H9 (cell line): ENCODE data around the gene CDK5R2. TPM values are rescaled to one million over a fixed set of nuclear protein-coding genes. Genes with fewer than 3 reads are reported as not detected.

Experiments used
- DNase-seq: peaks from one replicate; pipeline ENCODE4 v3.0.0-alpha.2; 2017
- H2AFZ ChIP-seq: one replicate; pipeline ENCODE4 v1.6.1; 2013; ENCODE audit warnings: mild to moderate bottlenecking, low read length, control low read depth, moderate library complexity
- H2AK5ac ChIP-seq: 2 replicates; pipeline ENCODE4 v1.6.1; 2013; ENCODE audit warnings: low read length, control low read depth, mixed read lengths; ENCODE audit not compliant: insufficient read length
- H2BK120ac ChIP-seq: one replicate; pipeline ENCODE4 v1.6.1; 2013; ENCODE audit warnings: low read depth, mild to moderate bottlenecking, low read length, control low read depth, inconsistent platforms; ENCODE audit not compliant: poor library complexity, severe bottlenecking
- H2BK12ac ChIP-seq: 2 replicates; pipeline ENCODE4 v1.6.1; 2013; ENCODE audit warnings: low read length, control low read depth, mixed read lengths, low read depth; ENCODE audit not compliant: insufficient read length
- H2BK15ac ChIP-seq: 2 replicates; pipeline ENCODE4 v1.6.1; 2013; ENCODE audit warnings: low read depth, low read length, control low read depth
- H2BK20ac ChIP-seq: one replicate; pipeline ENCODE4 v1.6.1; 2013; ENCODE audit warnings: low read depth, mild to moderate bottlenecking, low read length, control low read depth, inconsistent platforms; ENCODE audit not compliant: poor library complexity, severe bottlenecking
- H2BK5ac ChIP-seq: 2 replicates; pipeline ENCODE4 v1.6.1; 2013; ENCODE audit warnings: low read length, control low read depth, mixed read lengths; ENCODE audit not compliant: insufficient read length
- H3K14ac ChIP-seq: 2 replicates; pipeline ENCODE4 v1.6.1; 2013; ENCODE audit warnings: low read length, control low read depth; ENCODE audit not compliant: insufficient read depth
- H3K18ac ChIP-seq: 2 replicates; pipeline ENCODE4 v1.6.1; 2013; ENCODE audit warnings: low read depth, mild to moderate bottlenecking, mixed read lengths, low read length, control low read depth; ENCODE audit not compliant: insufficient read length
- H3K23ac ChIP-seq: 2 replicates; pipeline ENCODE4 v1.6.1; 2013; ENCODE audit warnings: low read length, control low read depth, mixed read lengths, low read depth; ENCODE audit not compliant: insufficient read length
- H3K23me2 ChIP-seq: 2 replicates; pipeline ENCODE4 v1.6.1; 2013; ENCODE audit warnings: low read depth, mild to moderate bottlenecking, mixed read lengths, low read length, control low read depth; ENCODE audit not compliant: insufficient read length, poor library complexity, severe bottlenecking
- H3K27ac ChIP-seq: 2 replicates; pipeline ENCODE4 v1.5.1; 2013; ENCODE audit warnings: low read length, control low read depth, mixed read lengths, low read depth; ENCODE audit not compliant: insufficient read length
- H3K27me3 ChIP-seq: 2 replicates; pipeline ENCODE4 v1.6.1; 2013; ENCODE audit warnings: low read length, control low read depth, inconsistent platforms; ENCODE audit not compliant: insufficient read depth
- H3K4ac ChIP-seq: 2 replicates; pipeline ENCODE4 v1.6.1; 2013; ENCODE audit warnings: low read depth, mild to moderate bottlenecking, control low read depth, inconsistent platforms, low read length, moderate library complexity
- H3K4me1 ChIP-seq: 2 replicates; pipeline ENCODE4 v1.6.1; 2013; ENCODE audit warnings: low read length, control low read depth, inconsistent platforms; ENCODE audit not compliant: insufficient read depth
- H3K4me2 ChIP-seq: 2 replicates; pipeline ENCODE4 v1.6.1; 2013; ENCODE audit warnings: low read length, control low read depth, mixed read lengths; ENCODE audit not compliant: insufficient read length, insufficient read depth
- H3K56ac ChIP-seq: 2 replicates; pipeline ENCODE4 v1.6.1; 2013; ENCODE audit warnings: low read depth, mild to moderate bottlenecking, mixed read lengths, low read length, control low read depth; ENCODE audit not compliant: insufficient read length
- H3K79me1 ChIP-seq: 2 replicates; pipeline ENCODE4 v1.6.1; 2013; ENCODE audit warnings: low read depth, mild to moderate bottlenecking, moderate library complexity, low read length, control low read depth, inconsistent platforms; ENCODE audit not compliant: insufficient read depth, poor library complexity, severe bottlenecking
- H3K79me2 ChIP-seq: 2 replicates; pipeline ENCODE4 v1.6.1; 2013; ENCODE audit warnings: low read length, control low read depth, inconsistent platforms; ENCODE audit not compliant: insufficient read depth
- H3K9ac ChIP-seq: 2 replicates; pipeline ENCODE4 v1.6.1; 2013; ENCODE audit warnings: low read length, control low read depth, mixed read lengths; ENCODE audit not compliant: insufficient read length; ENCODE audit errors: extremely low read depth
- H3K9me3 ChIP-seq: one replicate; pipeline ENCODE4 v1.6.1; 2013; ENCODE audit warnings: low read depth, low read length, inconsistent platforms; ENCODE audit not compliant: control insufficient read depth
- H3T11ph ChIP-seq: one replicate; pipeline ENCODE4 v1.6.1; 2013; ENCODE audit warnings: mild to moderate bottlenecking, low read length, control low read depth, inconsistent platforms
- H4K20me1 ChIP-seq: one replicate; pipeline ENCODE4 v1.6.1; 2013; ENCODE audit not compliant: control insufficient read depth, insufficient read length, insufficient read depth
- H4K5ac ChIP-seq: 2 replicates; pipeline ENCODE4 v1.6.1; 2013; ENCODE audit warnings: low read depth, mild to moderate bottlenecking, mixed read lengths, low read length, control low read depth; ENCODE audit not compliant: insufficient read length
- H4K8ac ChIP-seq: replicated peaks from 2 replicates; pipeline ENCODE4 v1.6.1; 2013; ENCODE audit warnings: low read length, control low read depth, mixed read lengths, low read depth; ENCODE audit not compliant: insufficient read length
- H4K91ac ChIP-seq: 2 replicates; pipeline ENCODE4 v1.6.1; 2013; ENCODE audit warnings: low read depth, mild to moderate bottlenecking, moderate library complexity, mixed read lengths, low read length, control low read depth; ENCODE audit not compliant: insufficient read length
- H3K27ac Mint-ChIP-seq, 3 experiments: 2 replicates in 2 of 3; 3 replicates in 1 of 3; pipeline ENCODE4 v1.8.0; 2020 to 2021; ENCODE audit warnings: mixed read lengths in 3 of 3, mild to moderate bottlenecking in 1 of 3, moderate library complexity in 1 of 3
- H3K27me3 Mint-ChIP-seq: 2 replicates; pipeline ENCODE4 v1.8.0; 2021; ENCODE audit warnings: low read depth, mild to moderate bottlenecking, moderate library complexity, mixed read lengths
- H3K36me3 Mint-ChIP-seq, 3 experiments: 2 replicates in 2 of 3; 3 replicates in 1 of 3; pipeline ENCODE4 v1.8.0; 2020 to 2021; ENCODE audit warnings: low read depth in 3 of 3, mixed read lengths in 3 of 3; ENCODE audit not compliant: insufficient read depth in 1 of 3
- H3K4me1 Mint-ChIP-seq, 2 experiments: 2 replicates each; pipeline ENCODE4 v1.8.0; 2020; ENCODE audit warnings: mixed read lengths in 2 of 2
- H3K4me3 Mint-ChIP-seq, 2 experiments: 2 replicates in 1 of 2; 3 replicates in 1 of 2; pipeline ENCODE4 v1.8.0; 2020 to 2021; ENCODE audit warnings: mild to moderate bottlenecking in 2 of 2, mixed read lengths in 2 of 2, moderate library complexity in 1 of 2
- H3K9me3 Mint-ChIP-seq, 2 experiments: 2 replicates in 1 of 2; 3 replicates in 1 of 2; pipeline ENCODE4 v1.8.0; 2020; ENCODE audit warnings: mild to moderate bottlenecking in 2 of 2, mixed read lengths in 2 of 2, moderate library complexity in 1 of 2
- WGBS: extraction: QIAGEN DNeasy Blood & Tissue Kit; methylation state at CpG from one replicate; pipeline ENCODE4 v1.1.7; 2013; ENCODE audit warnings: missing lambda C conversion rate, low lambda C conversion rate, mixed read lengths; ENCODE audit not compliant: insufficient read length; ENCODE audit errors: extremely low coverage; 5-methylcytosine and 5-hydroxymethylcytosine counted together
- total RNA-seq: library from RNA; stranded (reverse); gene quantifications from 2 replicates; pipeline ENCODE4 v1.2.1, GENCODE V29; 2021
- TF ChIP-seq, protein P1 (sequence below): fragments of 200-600 bp; sonication (generic); conservative IDR thresholded peaks from 3 replicates; pipeline ENCODE4 v1.8.0; 2021; ENCODE audit warnings: antibody characterized with exemption, mild to moderate bottlenecking

CDK5R2 gene
- total RNA-seq, 1 experiment from 2014 or later, result 0.26 TPM

GRCh38 chr2:219010162-219010756 lies 50.8 kb downstream of the CDK5R2 start:
- peak; percentile 67 for DNase-seq

More at GRCh38 chr2:219010162-219010756, 50.8 kb downstream of the CDK5R2 start:
- H4K91ac ChIP-seq, result no peak overlapping the region
- no peak overlapping the region for H3T11ph ChIP-seq
- H3K56ac ChIP-seq, result no peak overlapping the region
- H2BK12ac ChIP-seq, result no peak overlapping the region
- WGBS, result no CpG with 5 or more reads among the region's 6 CpGs
- Mint-ChIP-seq H3K4me1 (no peaks in the 10 kb centered on the region), H3K27me3 (peaks cover 84% of the 10 kb centered on the region), H3K4me3 (no peak overlapping the region), H3K9me3 (no peaks in the 10 kb centered on the region; a peak in 1 of 5 replicates), H3K36me3 (no peaks in the 10 kb centered on the region), H3K27ac (no peak overlapping the region)
- H4K5ac ChIP-seq, result no peak overlapping the region
- H2BK120ac ChIP-seq, result no peak overlapping the region
- H4K8ac ChIP-seq, result no peak overlapping the region
- no peak overlapping the region for H3K14ac ChIP-seq
- H2BK20ac ChIP-seq, result no peak overlapping the region
- H4K20me1 ChIP-seq, result no peaks in the 10 kb centered on the region
- no peaks in the 10 kb centered on the region for H3K79me2 ChIP-seq
- H3K18ac ChIP-seq, result no peak overlapping the region
- TF ChIP-seq, protein P1, sequence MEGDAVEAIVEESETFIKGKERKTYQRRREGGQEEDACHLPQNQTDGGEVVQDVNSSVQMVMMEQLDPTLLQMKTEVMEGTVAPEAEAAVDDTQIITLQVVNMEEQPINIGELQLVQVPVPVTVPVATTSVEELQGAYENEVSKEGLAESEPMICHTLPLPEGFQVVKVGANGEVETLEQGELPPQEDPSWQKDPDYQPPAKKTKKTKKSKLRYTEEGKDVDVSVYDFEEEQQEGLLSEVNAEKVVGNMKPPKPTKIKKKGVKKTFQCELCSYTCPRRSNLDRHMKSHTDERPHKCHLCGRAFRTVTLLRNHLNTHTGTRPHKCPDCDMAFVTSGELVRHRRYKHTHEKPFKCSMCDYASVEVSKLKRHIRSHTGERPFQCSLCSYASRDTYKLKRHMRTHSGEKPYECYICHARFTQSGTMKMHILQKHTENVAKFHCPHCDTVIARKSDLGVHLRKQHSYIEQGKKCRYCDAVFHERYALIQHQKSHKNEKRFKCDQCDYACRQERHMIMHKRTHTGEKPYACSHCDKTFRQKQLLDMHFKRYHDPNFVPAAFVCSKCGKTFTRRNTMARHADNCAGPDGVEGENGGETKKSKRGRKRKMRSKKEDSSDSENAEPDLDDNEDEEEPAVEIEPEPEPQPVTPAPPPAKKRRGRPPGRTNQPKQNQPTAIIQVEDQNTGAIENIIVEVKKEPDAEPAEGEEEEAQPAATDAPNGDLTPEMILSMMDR, result peak; percentile 72
- no peak overlapping the region for H2AK5ac ChIP-seq
- H3K9me3 ChIP-seq, result no peaks in the 10 kb centered on the region
- no peak overlapping the region for H2BK15ac ChIP-seq
- no peak overlapping the region for H3K23ac ChIP-seq
- H3K9ac ChIP-seq, result no peak overlapping the region
- H3K23me2 ChIP-seq, result no peaks in the 10 kb centered on the region
- no peak overlapping the region for H3K27ac ChIP-seq
- H3K4me1 ChIP-seq, result no peaks in the 10 kb centered on the region
- no peak overlapping the region for H3K4ac ChIP-seq
- no peak overlapping the region for H2BK5ac ChIP-seq
- no peak overlapping the region for H2AFZ ChIP-seq
- H3K27me3 ChIP-seq, result peaks cover 6% of the 10 kb centered on the region; the same call in 1 of the 2 replicates
- H3K79me1 ChIP-seq, result no peaks in the 10 kb centered on the region
- no peak overlapping the region for H3K4me2 ChIP-seq
